Mammary epithelial cell (primary cell): Measurements from ENCODE around the gene ZNF496.

Experiments
- CTCF ChIP-seq, 2 donors: IDR thresholded peaks in 1 of 2; conservative IDR thresholded peaks in 1 of 2; 2 replicates each; pipeline ENCODE4 v1.5.1; 2011 to 2012; ENCODE audit warnings: inconsistent platforms in 2 of 2, low read length in 2 of 2, mild to moderate bottlenecking in 2 of 2, control low read depth in 1 of 2, low read depth in 1 of 2; ENCODE audit not compliant: insufficient read depth in 1 of 2; ENCODE audit errors: extremely low read depth in 1 of 2
- EZH2 ChIP-seq: IDR thresholded peaks from 2 replicates; pipeline ENCODE4 v1.6.1; 2012; ENCODE audit warnings: low read length, inconsistent platforms, borderline replicate concordance

- TF ChIP-seq EZH2 = no peak
- no peak for TF ChIP-seq CTCF (conservative IDR thresholded peaks at IDR 0.05 in 1 of 2, IDR thresholded peaks at IDR 0.05 in 1 of 2; ENCODE audit: extremely low read depth in 1 of 2, insufficient read depth in 1 of 2, low read depth in 1 of 2, low read length in 2 of 2)
Measured at GRCh38 chr1:247359559-247359958, 27.9 kb upstream of the ZNF496 start.
